Lower lobe of right lung (tissue), 2 donors: ENCODE measurements around the gene ATL3. TPM values are rescaled to one million over a fixed set of nuclear protein-coding genes. Genes with fewer than 3 reads are reported as not detected.
"Not testable (repeated sequence)": the region's sequence is repeated elsewhere in the genome, so short reads cannot be mapped to it uniquely, and the experiment has no call there.

ENCODE experiments used
- ATAC-seq, 2 donors: fragments of 200-7000 bp; cut with Tn5 transposase; one replicate each; pipeline ENCODE4 v1.9.1; 2020 to 2022; ENCODE audit warnings: mild to moderate bottlenecking in 2 of 2, moderate library complexity in 2 of 2
- DNase-seq: peaks from one replicate; pipeline ENCODE4 v3.0.0-alpha.2; 2020
- H3K27ac ChIP-seq: fragments of 200-600 bp; one replicate; pipeline ENCODE4 v1.8.0; 2022
- H3K27me3 ChIP-seq: fragments of 200-600 bp; one replicate; pipeline ENCODE4 v1.8.0; 2022; ENCODE audit warnings: low read depth
- H3K36me3 ChIP-seq: fragments of 200-600 bp; one replicate; pipeline ENCODE4 v1.8.0; 2022; ENCODE audit warnings: mild to moderate bottlenecking
- H3K4me1 ChIP-seq: fragments of 200-600 bp; one replicate; pipeline ENCODE4 v1.8.0; 2022
- H3K4me3 ChIP-seq: fragments of 200-600 bp; one replicate; pipeline ENCODE4 v1.8.0; 2022; ENCODE audit warnings: mild to moderate bottlenecking
- H3K9me3 ChIP-seq: fragments of 200-600 bp; one replicate; pipeline ENCODE4 v1.8.0; 2022
- intact Hi-C: fragments of 100-400 bp; cut with DNase I; formaldehyde crosslinking; loops from one replicate; pipeline ENCODE4 v1.11.0; 2022
- total RNA-seq: library from RNA; stranded (reverse); fragmentation: NEBNext Ultra II Directional; extraction: Animal tissue kit (Norgen Biotek cat#: 25700); gene quantifications from one replicate; pipeline ENCODE4 v1.2.1, GENCODE V29; 2021
- TF ChIP-seq, protein P1 (sequence below): fragments of 200-600 bp; IDR thresholded peaks from one replicate; pipeline ENCODE4 v1.8.0; 2022; ENCODE audit warnings: antibody characterized with exemption, mild to moderate bottlenecking
- donor health status: DM: no; HTN: yes; CAD: no; lungs with severe emphysema.

The ATL3 gene
- total RNA-seq, 1 donor from 2014 or later = 72.8 TPM

GRCh38 chr11:63629426-63629825 lies 41.8 kb downstream of the ATL3 start:
- H3K9me3 ChIP-seq = no peaks in the 10 kb centered on the region
- TF ChIP-seq, protein P1, sequence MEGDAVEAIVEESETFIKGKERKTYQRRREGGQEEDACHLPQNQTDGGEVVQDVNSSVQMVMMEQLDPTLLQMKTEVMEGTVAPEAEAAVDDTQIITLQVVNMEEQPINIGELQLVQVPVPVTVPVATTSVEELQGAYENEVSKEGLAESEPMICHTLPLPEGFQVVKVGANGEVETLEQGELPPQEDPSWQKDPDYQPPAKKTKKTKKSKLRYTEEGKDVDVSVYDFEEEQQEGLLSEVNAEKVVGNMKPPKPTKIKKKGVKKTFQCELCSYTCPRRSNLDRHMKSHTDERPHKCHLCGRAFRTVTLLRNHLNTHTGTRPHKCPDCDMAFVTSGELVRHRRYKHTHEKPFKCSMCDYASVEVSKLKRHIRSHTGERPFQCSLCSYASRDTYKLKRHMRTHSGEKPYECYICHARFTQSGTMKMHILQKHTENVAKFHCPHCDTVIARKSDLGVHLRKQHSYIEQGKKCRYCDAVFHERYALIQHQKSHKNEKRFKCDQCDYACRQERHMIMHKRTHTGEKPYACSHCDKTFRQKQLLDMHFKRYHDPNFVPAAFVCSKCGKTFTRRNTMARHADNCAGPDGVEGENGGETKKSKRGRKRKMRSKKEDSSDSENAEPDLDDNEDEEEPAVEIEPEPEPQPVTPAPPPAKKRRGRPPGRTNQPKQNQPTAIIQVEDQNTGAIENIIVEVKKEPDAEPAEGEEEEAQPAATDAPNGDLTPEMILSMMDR = no peak
- ATAC-seq = no peak
- intact Hi-C loops = no loop called here
- H3K4me1 ChIP-seq = no peaks in the 10 kb centered on the region
- H3K27me3 ChIP-seq = no peaks in the 10 kb centered on the region
- no peak overlapping the region for H3K4me3 ChIP-seq
- peaks cover 70% of the 10 kb centered on the region for H3K36me3 ChIP-seq
- no peak for DNase-seq
- H3K27ac ChIP-seq = no peak overlapping the region

GRCh38 chr11:63623513-63624140 lies 47.5 kb downstream of the ATL3 start:
- Histone ChIP-seq H3K4me3 (no peak overlapping the region), H3K9me3 (no peaks in the 10 kb centered on the region), H3K27me3 (no peaks in the 10 kb centered on the region), H3K4me1 (peaks cover 16% of the 10 kb centered on the region), H3K36me3 (peaks cover 17% of the 10 kb centered on the region), H3K27ac (no peak overlapping the region)
- TF ChIP-seq, protein P1 = no peak
- intact Hi-C loops = no loop called here
- no peak for ATAC-seq
- DNase-seq = no peak

- ATAC-seq (peak in 1 of 2 donors; percentile 40), DNase-seq (no peak)
- H3K36me3 ChIP-seq = peaks cover 4% of the 10 kb centered on the region
- no peaks in the 10 kb centered on the region for H3K9me3 ChIP-seq
- TF ChIP-seq, protein P1 = no peak
- no peaks in the 10 kb centered on the region for H3K27me3 ChIP-seq
- peaks cover 16% of the 10 kb centered on the region for H3K4me1 ChIP-seq
- intact Hi-C loops = no loop called here
- H3K27ac ChIP-seq = no peak overlapping the region
- H3K4me3 ChIP-seq = no peak overlapping the region
Observed at GRCh38 chr11:63622323-63622722, 48.9 kb downstream of the ATL3 start.

DNA sequence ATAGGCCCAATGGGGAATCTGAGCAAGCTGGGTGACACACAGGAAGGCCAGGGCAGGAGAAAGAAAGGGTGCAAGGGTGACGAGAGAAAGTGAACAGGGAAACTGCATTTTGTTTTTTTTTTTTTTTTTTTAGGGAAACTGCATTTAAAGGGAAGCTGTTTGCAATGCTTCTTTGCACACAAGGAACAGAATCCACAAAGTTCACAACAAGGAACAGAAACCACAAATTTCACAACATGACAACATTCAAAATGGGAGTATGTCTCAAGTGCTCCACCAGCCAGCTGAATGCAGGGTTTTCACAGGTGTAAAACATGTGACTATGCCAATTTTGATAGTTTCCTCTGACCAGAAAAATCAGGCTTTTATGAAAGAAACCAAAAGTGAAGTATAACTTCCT lies 50.1 kb downstream of the ATL3 start:
- ATAC-seq (peak; percentile 56 to 59), DNase-seq (no peak)
- no peaks in the 10 kb centered on the region for H3K36me3 ChIP-seq
- H3K27me3 ChIP-seq = no peaks in the 10 kb centered on the region
- H3K4me1 ChIP-seq = peaks cover 16% of the 10 kb centered on the region
- no peak overlapping the region for H3K4me3 ChIP-seq
- no peaks in the 10 kb centered on the region for H3K9me3 ChIP-seq
- TF ChIP-seq, protein P1 = no peak
- H3K27ac ChIP-seq = no peak overlapping the region
- intact Hi-C loops = no loop called here

GRCh38 chr11:63619967-63620366 lies 51.2 kb downstream of the ATL3 start:
- TF ChIP-seq, protein P1 = no peak
- DNase-seq = no peak
- Histone ChIP-seq H3K27ac (no peak overlapping the region), H3K36me3 (no peaks in the 10 kb centered on the region), H3K27me3 (no peaks in the 10 kb centered on the region), H3K4me3 (no peak overlapping the region), H3K9me3 (no peaks in the 10 kb centered on the region), H3K4me1 (peaks cover 16% of the 10 kb centered on the region)
- intact Hi-C loops = no loop called here
- ATAC-seq = no peak

DNA sequence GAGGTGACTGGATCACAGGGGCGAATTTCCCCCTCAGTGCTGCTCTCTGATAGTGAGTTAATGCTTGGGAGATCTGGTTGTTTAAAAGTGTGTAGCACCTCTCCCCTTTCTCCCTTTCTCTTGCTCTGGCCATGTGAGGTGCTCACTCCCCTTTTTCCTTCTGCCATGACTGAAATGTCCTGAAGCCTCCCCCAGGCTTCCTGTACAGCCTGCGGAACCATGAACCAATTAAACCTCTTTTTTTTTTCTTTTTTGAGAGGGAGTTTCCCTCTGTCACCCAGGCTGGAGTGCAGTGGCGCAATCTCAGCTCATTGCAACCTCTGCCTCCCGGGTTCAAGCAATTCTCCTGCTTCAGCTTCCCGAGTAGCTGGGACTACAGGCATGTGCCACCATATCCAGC lies 53.5 kb downstream of the ATL3 start:
- H3K4me3 ChIP-seq, intact Hi-C loops, H3K36me3 ChIP-seq, H3K9me3 ChIP-seq, H3K27ac ChIP-seq, H3K27me3 ChIP-seq, ATAC-seq, DNase-seq: not testable (repeated sequence)
- peaks cover 21% of the 10 kb centered on the region for H3K4me1 ChIP-seq
